Keratinocyte (primary cell): ENCODE data around the gene NRP1.

Source experiments
- CTCF ChIP-seq, 3 experiments: IDR thresholded peaks in 1 of 3; conservative IDR thresholded peaks in 1 of 3; optimal IDR thresholded peaks in 1 of 3; 2 replicates in 2 of 3; 3 replicates in 1 of 3; pipeline versions ENCODE3 to v1.5.1; 2011; ENCODE audit warnings: low read length in 3 of 3, mild to moderate bottlenecking in 3 of 3, moderate library complexity in 2 of 3, control low read depth in 1 of 3, inconsistent platforms in 1 of 3; ENCODE audit not compliant: insufficient read depth in 2 of 3; ENCODE audit errors: extremely low read depth in 1 of 3
- EZH2 ChIP-seq: IDR thresholded peaks from one replicate; pipeline ENCODE4 v1.6.1; 2012; ENCODE audit warnings: inconsistent platforms, mild to moderate bottlenecking, low read length, moderate library complexity

GRCh38 chr10:33377658-33378025 lies 43.2 kb upstream of the NRP1 start:
- TF ChIP-seq CTCF (optimal IDR thresholded peaks at IDR 0.05 in 1 of 3, IDR thresholded peaks at IDR 0.05 in 1 of 3, conservative IDR thresholded peaks at IDR 0.05 in 1 of 3; ENCODE audit: extremely low read depth in 1 of 3, insufficient read depth in 2 of 3, low read length in 3 of 3): no peak
- TF ChIP-seq EZH2: no peak
